ENCODE measurements around the gene PTP4A1.

DNA sequence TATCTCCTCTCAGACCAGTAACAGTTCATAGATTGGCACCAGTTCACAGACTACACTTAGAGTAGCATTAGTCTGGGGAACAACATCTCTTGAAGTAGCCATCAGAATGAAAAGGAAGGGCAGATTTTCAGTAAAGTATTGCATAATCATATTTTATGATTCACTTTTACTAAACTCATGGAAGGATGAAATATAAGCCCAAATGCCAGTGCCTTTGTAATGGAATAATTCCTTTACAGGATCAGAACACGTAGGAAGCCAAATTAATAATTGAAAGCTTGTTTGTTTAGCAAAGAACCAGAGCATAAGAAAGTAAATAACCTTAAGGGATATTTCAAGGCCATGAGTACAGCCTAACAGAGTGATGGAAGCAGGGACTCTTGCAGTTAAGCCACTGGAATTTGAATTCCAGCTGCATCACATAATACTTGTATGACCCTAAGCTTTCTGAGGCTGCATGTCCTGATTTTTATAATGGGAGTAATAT lies 11.4 kb upstream of the PTP4A1 start:
- TF ChIP-seq, protein P1, sequence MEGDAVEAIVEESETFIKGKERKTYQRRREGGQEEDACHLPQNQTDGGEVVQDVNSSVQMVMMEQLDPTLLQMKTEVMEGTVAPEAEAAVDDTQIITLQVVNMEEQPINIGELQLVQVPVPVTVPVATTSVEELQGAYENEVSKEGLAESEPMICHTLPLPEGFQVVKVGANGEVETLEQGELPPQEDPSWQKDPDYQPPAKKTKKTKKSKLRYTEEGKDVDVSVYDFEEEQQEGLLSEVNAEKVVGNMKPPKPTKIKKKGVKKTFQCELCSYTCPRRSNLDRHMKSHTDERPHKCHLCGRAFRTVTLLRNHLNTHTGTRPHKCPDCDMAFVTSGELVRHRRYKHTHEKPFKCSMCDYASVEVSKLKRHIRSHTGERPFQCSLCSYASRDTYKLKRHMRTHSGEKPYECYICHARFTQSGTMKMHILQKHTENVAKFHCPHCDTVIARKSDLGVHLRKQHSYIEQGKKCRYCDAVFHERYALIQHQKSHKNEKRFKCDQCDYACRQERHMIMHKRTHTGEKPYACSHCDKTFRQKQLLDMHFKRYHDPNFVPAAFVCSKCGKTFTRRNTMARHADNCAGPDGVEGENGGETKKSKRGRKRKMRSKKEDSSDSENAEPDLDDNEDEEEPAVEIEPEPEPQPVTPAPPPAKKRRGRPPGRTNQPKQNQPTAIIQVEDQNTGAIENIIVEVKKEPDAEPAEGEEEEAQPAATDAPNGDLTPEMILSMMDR (IDR thresholded peaks at IDR 0.05), result no peak
- no peak for TF ChIP-seq POLR2A (IDR thresholded peaks at IDR 0.05)
